Stimulated activated CD4-positive, alpha-beta T cell treated with anti-CD3 and anti-CD28 coated beads, TNF-alpha, amount 100 ng/mL, for 48 hours (primary cell): ENCODE measurements around the gene LEO1.

Source experiments
- DNase-seq, 3 donors: peaks; one replicate each; pipeline ENCODE4 v3.0.0-alpha.2; 2020; ENCODE audit warnings: low read depth in 3 of 3

LEO1 gene

DNA sequence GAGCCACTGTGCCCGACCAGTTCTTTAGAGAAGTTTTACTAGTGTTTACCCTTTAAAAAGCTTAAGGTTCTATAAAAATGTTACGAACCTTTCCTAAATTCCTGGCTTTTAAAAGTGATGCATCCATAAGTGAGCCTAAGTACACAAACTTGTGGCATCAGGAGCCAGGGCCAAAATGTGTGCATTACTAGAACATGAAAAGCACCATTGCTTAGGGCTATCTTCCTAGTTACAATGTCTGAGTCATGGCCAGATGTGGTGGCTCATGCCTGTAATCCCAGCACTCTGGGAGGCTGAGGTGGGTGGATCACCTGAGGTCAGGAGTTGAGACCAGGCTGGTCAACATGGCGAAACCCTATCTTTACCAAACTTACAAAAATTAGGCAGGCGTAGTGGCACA, 39.9 kb downstream of the LEO1 start:
- no peak for DNase-seq

GRCh38 chr15:51931016-51931415, 40.6 kb downstream of the LEO1 start:
- DNase-seq, result no peak

GRCh38 chr15:51926809-51927208, 44.8 kb downstream of the LEO1 start:
- DNase-seq, result no peak

GRCh38 chr15:51924156-51925068, 47.2 kb downstream of the LEO1 start:
- DNase-seq, result no peak

DNA sequence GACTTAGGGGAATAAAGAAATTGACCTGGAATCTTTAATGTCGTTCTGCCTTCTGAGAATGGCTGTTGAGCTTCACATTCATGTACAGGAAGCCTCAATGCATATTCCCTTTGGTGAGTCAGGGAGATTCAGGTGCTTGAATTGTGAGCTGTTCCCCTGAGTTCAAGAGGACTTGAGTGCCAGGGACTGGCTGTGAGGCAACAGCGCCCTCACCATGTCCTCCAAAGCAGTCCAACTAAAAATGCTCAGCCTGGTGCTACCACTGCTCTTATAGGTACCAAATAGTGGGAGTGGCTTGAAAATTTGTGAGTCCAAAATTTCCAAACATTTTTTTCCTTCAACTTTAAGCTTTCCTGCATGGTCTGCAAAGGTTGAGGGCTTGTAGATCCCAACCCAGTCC, 54.1 kb downstream of the LEO1 start:
- DNase-seq, result no peak

DNA sequence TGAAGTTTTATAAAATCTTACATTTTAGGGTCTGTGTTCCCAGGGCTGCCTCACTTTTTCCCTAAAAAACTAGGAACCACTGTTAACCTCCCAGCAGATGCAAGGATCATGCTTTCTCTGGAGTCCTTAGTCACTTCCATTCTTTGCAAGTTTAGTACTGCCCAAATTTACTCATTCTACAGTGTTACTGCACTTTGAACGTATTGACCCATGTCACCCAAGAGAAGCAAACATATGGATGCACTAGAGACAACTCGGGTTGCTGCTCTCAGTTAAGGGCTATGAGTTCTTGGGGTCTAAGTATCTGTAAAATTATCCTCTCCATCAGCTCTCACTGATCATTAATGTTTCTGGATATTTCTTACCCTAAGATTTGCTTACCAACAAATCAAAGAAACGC, 59.0 kb downstream of the LEO1 start:
- DNase-seq, result no peak

DNA sequence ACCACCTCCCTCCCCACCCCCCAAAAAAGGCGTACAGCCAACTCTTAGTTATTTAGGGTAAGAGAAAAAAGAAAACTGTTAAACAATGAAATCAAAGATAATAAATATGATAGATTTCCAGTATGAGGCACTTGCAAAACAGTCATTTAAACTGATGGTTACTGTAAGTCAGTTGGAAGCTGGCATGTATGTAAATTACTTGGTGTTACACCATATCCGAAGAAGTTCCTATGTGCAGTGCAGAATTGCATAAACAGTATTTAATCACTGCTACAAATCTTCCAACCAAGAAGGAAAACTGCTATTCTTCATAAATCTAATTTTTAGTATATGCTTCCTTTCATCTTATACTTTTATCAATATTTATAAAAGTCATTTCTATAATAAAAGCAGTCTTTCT, 62.0 kb downstream of the LEO1 start:
- DNase-seq, result no peak

- DNase-seq, result no peak
These were observed 63.3 kb downstream of the LEO1 start for GRCh38 chr15:51908316-51908715.

GRCh38 chr15:51907136-51907862, 64.3 kb downstream of the LEO1 start:
- no peak for DNase-seq

DNA sequence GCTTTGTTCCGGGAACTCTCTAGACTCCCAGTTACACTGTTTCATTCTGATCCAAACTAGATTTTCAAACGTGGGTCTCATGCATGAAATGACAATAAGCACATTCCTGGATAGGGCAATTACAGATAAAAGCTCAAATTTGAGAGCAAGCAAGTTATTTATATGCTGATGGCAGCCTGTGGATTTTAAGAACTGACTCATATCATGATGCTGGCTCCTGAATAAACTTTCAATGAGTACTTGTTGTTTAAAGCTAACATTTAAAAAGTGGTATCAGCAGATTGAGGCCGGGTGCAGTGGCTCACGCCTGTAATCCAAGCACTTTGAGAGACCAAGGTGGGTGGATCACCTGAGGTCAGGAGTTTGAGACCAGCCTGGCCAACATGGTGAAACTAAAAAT, 66.6 kb downstream of the LEO1 start:
- no peak for DNase-seq

DNA sequence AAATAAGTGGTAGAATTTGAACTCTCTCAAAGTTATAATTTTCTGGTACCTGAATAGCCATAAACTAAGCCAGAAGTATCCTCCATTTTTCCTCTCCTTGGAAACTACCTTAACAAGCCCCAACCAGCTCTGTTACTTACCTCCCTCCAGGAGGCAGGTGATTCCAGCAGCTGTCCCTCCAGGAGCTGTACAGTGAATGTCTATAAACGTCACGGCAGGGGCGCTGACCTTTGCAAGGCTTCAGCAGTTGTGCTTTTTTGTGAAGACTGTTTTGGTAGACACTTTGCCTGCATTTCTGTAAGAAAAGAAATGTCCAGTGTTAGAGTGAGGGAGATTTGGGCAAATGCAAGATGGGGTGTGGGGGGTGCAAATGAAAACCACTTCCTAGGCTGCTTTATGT, 67.2 kb downstream of the LEO1 start:
- no peak for DNase-seq

- DNase-seq, result no peak
These were observed 82.1 kb downstream of the LEO1 start for GRCh38 chr15:51889486-51889885.

DNA sequence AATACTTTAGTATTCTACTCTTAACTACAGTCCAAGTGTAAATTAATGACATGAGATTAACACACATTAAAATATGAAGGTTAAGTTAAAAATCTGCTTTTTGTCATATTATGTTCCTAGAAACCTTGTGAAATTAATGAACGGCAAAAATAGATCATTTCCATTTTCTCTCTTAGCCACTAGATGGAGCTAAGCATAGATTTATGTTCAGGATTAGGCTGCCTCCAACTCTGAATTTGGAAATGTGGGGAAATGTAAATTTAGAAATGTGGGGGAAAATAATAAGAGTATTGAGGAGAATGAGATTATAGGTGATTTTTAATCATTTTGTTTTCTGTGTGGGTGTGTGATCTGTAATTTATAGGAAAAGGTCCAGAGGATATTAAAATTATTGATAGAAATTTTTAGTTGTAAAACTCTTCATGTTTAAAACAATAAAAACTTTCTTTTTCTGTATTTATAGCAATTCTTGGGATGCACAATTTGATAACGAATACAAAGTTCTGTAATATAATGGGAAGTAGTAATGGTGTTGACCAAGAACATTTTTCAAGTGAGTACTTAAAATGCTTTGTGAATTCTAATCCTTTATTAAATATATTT, 82.9 kb downstream of the LEO1 start:
- no peak for DNase-seq
